ENCODE results near the gene RNF222.

RNF222 gene

GRCh38 chr17:8392674-8393469 lies 4.8 kb downstream of the RNF222 start:
- H3K9me3 ChIP-seq (ENCODE audit: control insufficient read depth, low read length), result no peaks in the 10 kb centered on the region
- H3K4me3 ChIP-seq (ENCODE audit: low read length), result no peak overlapping the region
- H3K36me3 ChIP-seq (ENCODE audit: control insufficient read depth, insufficient read depth, low read length, severe bottlenecking), result no peaks in the 10 kb centered on the region
- H3K9ac ChIP-seq (ENCODE audit: low read length), result no peak overlapping the region
- H3K4me1 ChIP-seq (ENCODE audit: control insufficient read depth, insufficient read depth, low read length), result peaks cover 6% of the 10 kb centered on the region
- DNase-seq (ENCODE audit: low read depth), result no peak
- peaks cover 35% of the 10 kb centered on the region for H3K27me3 ChIP-seq (replicated peaks; ENCODE audit: control insufficient read depth, insufficient read depth, low read length)

- DNase-seq (ENCODE audit: low read depth), result no peak
- Histone ChIP-seq H3K36me3 (ENCODE audit: control insufficient read depth, insufficient read depth, low read length, severe bottlenecking) (no peaks in the 10 kb centered on the region), H3K4me3 (ENCODE audit: low read length) (no peak overlapping the region), H3K4me1 (ENCODE audit: control insufficient read depth, insufficient read depth, low read length) (peaks cover 6% of the 10 kb centered on the region), H3K9ac (ENCODE audit: low read length) (no peak overlapping the region), H3K9me3 (ENCODE audit: control insufficient read depth, low read length) (no peaks in the 10 kb centered on the region), H3K27me3 (replicated peaks; ENCODE audit: control insufficient read depth, insufficient read depth, low read length) (peaks cover 29% of the 10 kb centered on the region)
Measured at GRCh38 chr17:8392274-8392673, 5.4 kb downstream of the RNF222 start.

GRCh38 chr17:8391711-8392110 lies 5.9 kb downstream of the RNF222 start:
- no peaks in the 10 kb centered on the region for H3K36me3 ChIP-seq (ENCODE audit: control insufficient read depth, insufficient read depth, low read length, severe bottlenecking)
- peaks cover 6% of the 10 kb centered on the region for H3K4me1 ChIP-seq (ENCODE audit: control insufficient read depth, insufficient read depth, low read length)
- DNase-seq (ENCODE audit: low read depth), result no peak
- peaks cover 25% of the 10 kb centered on the region for H3K27me3 ChIP-seq (replicated peaks; ENCODE audit: control insufficient read depth, insufficient read depth, low read length)
- H3K9ac ChIP-seq (ENCODE audit: low read length), result no peak overlapping the region
- H3K4me3 ChIP-seq (ENCODE audit: low read length), result no peak overlapping the region
- H3K9me3 ChIP-seq (ENCODE audit: control insufficient read depth, low read length), result no peaks in the 10 kb centered on the region

- no peak overlapping the region for H3K9ac ChIP-seq (ENCODE audit: low read length)
- H3K4me3 ChIP-seq (ENCODE audit: low read length), result no peak overlapping the region
- no peaks in the 10 kb centered on the region for H3K27me3 ChIP-seq (replicated peaks; ENCODE audit: control insufficient read depth, insufficient read depth, low read length)
- H3K36me3 ChIP-seq (ENCODE audit: control insufficient read depth, insufficient read depth, low read length, severe bottlenecking), result no peaks in the 10 kb centered on the region
- H3K4me1 ChIP-seq (ENCODE audit: control insufficient read depth, insufficient read depth, low read length), result peaks cover 19% of the 10 kb centered on the region
- DNase-seq (ENCODE audit: low read depth), result no peak
- H3K9me3 ChIP-seq (ENCODE audit: control insufficient read depth, low read length), result no peaks in the 10 kb centered on the region
Measured at GRCh38 chr17:8387914-8388651, 9.5 kb downstream of the RNF222 start.

GRCh38 chr17:8386841-8387240 lies 10.8 kb downstream of the RNF222 start:
- H3K9me3 ChIP-seq (ENCODE audit: control insufficient read depth, low read length), result no peaks in the 10 kb centered on the region
- no peak for DNase-seq (ENCODE audit: low read depth)
- peaks cover 1% of the 10 kb centered on the region for H3K36me3 ChIP-seq (ENCODE audit: control insufficient read depth, insufficient read depth, low read length, severe bottlenecking)
- H3K4me1 ChIP-seq (ENCODE audit: control insufficient read depth, insufficient read depth, low read length), result peaks cover 19% of the 10 kb centered on the region
- H3K9ac ChIP-seq (ENCODE audit: low read length), result no peak overlapping the region
- no peak overlapping the region for H3K4me3 ChIP-seq (ENCODE audit: low read length)
- H3K27me3 ChIP-seq (replicated peaks; ENCODE audit: control insufficient read depth, insufficient read depth, low read length), result no peaks in the 10 kb centered on the region

GRCh38 chr17:8384801-8385378 lies 12.7 kb downstream of the RNF222 start:
- Histone ChIP-seq H3K9ac (ENCODE audit: low read length) (peak overlapping the region; percentile 99), H3K36me3 (ENCODE audit: control insufficient read depth, insufficient read depth, low read length, severe bottlenecking) (peaks cover 21% of the 10 kb centered on the region), H3K9me3 (ENCODE audit: control insufficient read depth, low read length) (no peaks in the 10 kb centered on the region), H3K4me1 (ENCODE audit: control insufficient read depth, insufficient read depth, low read length) (peaks cover 34% of the 10 kb centered on the region), H3K27me3 (replicated peaks; ENCODE audit: control insufficient read depth, insufficient read depth, low read length) (no peaks in the 10 kb centered on the region), H3K4me3 (ENCODE audit: low read length) (peak overlapping the region; percentile 100)
- DNase-seq (ENCODE audit: low read depth), result peak; percentile 70

- peak within 1 kb of the TSS; percentile 100 for H3K4me3 ChIP-seq (ENCODE audit: low read length)
- DNase-seq (ENCODE audit: low read depth), result peak; percentile 100
- no peaks in the 10 kb centered on the region for H3K9me3 ChIP-seq (ENCODE audit: control insufficient read depth, low read length)
- H3K9ac ChIP-seq (ENCODE audit: low read length), result peak within 1 kb of the TSS; percentile 99
- no peaks in the 10 kb centered on the region for H3K27me3 ChIP-seq (replicated peaks; ENCODE audit: control insufficient read depth, insufficient read depth, low read length)
- H3K4me1 ChIP-seq (ENCODE audit: control insufficient read depth, insufficient read depth, low read length), result peaks cover 41% of the 10 kb centered on the region
- H3K36me3 ChIP-seq (ENCODE audit: control insufficient read depth, insufficient read depth, low read length, severe bottlenecking), result peaks cover 37% of the 10 kb centered on the region
Measured at GRCh38 chr17:8383143-8383822, 14.3 kb downstream of the RNF222 start, which contains the start of gene RPL26. TSS of gene RPL26 (minus strand) at chr17:8383193. CDS start at chr17:8382310, 883 bp downstream.

GRCh38 chr17:8382880-8383142 lies 14.8 kb downstream of the RNF222 start:
- no peaks in the 10 kb centered on the region for H3K27me3 ChIP-seq (replicated peaks; ENCODE audit: control insufficient read depth, insufficient read depth, low read length)
- peaks cover 41% of the 10 kb centered on the region for H3K4me1 ChIP-seq (ENCODE audit: control insufficient read depth, insufficient read depth, low read length)
- H3K9ac ChIP-seq (ENCODE audit: low read length), result peak overlapping the region; percentile 99
- H3K9me3 ChIP-seq (ENCODE audit: control insufficient read depth, low read length), result no peaks in the 10 kb centered on the region
- H3K36me3 ChIP-seq (ENCODE audit: control insufficient read depth, insufficient read depth, low read length, severe bottlenecking), result peaks cover 42% of the 10 kb centered on the region
- DNase-seq (ENCODE audit: low read depth), result no peak
- H3K4me3 ChIP-seq (ENCODE audit: low read length), result peak overlapping the region; percentile 100

- Histone ChIP-seq H3K4me1 (ENCODE audit: control insufficient read depth, insufficient read depth, low read length) (peaks cover 41% of the 10 kb centered on the region), H3K4me3 (ENCODE audit: low read length) (peak overlapping the region; percentile 100), H3K9me3 (ENCODE audit: control insufficient read depth, low read length) (no peaks in the 10 kb centered on the region), H3K27me3 (replicated peaks; ENCODE audit: control insufficient read depth, insufficient read depth, low read length) (no peaks in the 10 kb centered on the region), H3K36me3 (ENCODE audit: control insufficient read depth, insufficient read depth, low read length, severe bottlenecking) (peaks cover 47% of the 10 kb centered on the region), H3K9ac (ENCODE audit: low read length) (peak overlapping the region; percentile 99)
- DNase-seq (ENCODE audit: low read depth), result peak; percentile 38
Measured at GRCh38 chr17:8382052-8382879, 15.4 kb downstream of the RNF222 start.

GRCh38 chr17:8380049-8380448 lies 17.6 kb downstream of the RNF222 start:
- peak overlapping the region; percentile 3 for H3K4me3 ChIP-seq (ENCODE audit: low read length)
- H3K9me3 ChIP-seq (ENCODE audit: control insufficient read depth, low read length), result no peaks in the 10 kb centered on the region
- DNase-seq (ENCODE audit: low read depth), result no peak
- peaks cover 48% of the 10 kb centered on the region for H3K4me1 ChIP-seq (ENCODE audit: control insufficient read depth, insufficient read depth, low read length)
- H3K9ac ChIP-seq (ENCODE audit: low read length), result peak overlapping the region; percentile 99
- H3K36me3 ChIP-seq (ENCODE audit: control insufficient read depth, insufficient read depth, low read length, severe bottlenecking), result peaks cover 53% of the 10 kb centered on the region
- no peaks in the 10 kb centered on the region for H3K27me3 ChIP-seq (replicated peaks; ENCODE audit: control insufficient read depth, insufficient read depth, low read length)

Data from adipocyte (in vitro differentiated cells).